A673 (cell line): ENCODE data around the gene RNF34.

ENCODE experiments used
- EZH2 ChIP-seq: fragments of 200-600 bp; sonication (generic); IDR thresholded peaks from 2 replicates; pipeline ENCODE4 v1.6.1; 2017; ENCODE audit warnings: borderline replicate concordance, low read depth, mild to moderate bottlenecking, mixed read lengths, antibody characterized with exemption, low read length; ENCODE audit not compliant: poor library complexity, severe bottlenecking
- TF ChIP-seq, protein P1 (sequence below): fragments of 300-800, 200-600 bp; sonication (generic); conservative IDR thresholded peaks from 2 replicates; pipeline ENCODE4 v1.5.1; 2017; ENCODE audit warnings: low read depth, mild to moderate bottlenecking, antibody characterized with exemption, low read length, moderate library complexity, mixed read lengths

DNA sequence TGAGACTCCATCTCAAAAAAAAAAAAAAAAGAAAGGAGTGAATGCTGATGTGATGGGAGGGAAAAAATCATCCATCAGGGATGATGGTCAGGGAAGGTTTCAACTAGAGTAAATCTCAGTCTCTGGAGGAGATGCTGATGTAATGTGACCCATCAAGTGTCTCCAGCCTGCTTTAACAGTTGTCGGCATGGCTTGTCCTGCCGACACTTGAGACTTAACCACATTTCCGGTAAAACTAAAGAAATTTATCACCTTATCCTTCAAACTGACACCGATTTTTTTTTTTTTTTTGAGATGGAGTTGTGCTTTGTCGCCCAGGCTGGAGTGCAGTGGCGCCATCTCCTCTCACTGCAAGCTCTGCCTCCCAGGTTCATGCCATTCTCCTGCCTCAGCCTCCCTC is 26.2 kb upstream of the RNF34 start:
- TF ChIP-seq EZH2, result no peak
- TF ChIP-seq, protein P1, sequence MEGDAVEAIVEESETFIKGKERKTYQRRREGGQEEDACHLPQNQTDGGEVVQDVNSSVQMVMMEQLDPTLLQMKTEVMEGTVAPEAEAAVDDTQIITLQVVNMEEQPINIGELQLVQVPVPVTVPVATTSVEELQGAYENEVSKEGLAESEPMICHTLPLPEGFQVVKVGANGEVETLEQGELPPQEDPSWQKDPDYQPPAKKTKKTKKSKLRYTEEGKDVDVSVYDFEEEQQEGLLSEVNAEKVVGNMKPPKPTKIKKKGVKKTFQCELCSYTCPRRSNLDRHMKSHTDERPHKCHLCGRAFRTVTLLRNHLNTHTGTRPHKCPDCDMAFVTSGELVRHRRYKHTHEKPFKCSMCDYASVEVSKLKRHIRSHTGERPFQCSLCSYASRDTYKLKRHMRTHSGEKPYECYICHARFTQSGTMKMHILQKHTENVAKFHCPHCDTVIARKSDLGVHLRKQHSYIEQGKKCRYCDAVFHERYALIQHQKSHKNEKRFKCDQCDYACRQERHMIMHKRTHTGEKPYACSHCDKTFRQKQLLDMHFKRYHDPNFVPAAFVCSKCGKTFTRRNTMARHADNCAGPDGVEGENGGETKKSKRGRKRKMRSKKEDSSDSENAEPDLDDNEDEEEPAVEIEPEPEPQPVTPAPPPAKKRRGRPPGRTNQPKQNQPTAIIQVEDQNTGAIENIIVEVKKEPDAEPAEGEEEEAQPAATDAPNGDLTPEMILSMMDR, result no peak
